Daoy (cell line): ENCODE data around the gene GOLT1B. TPM values are rescaled to one million over a fixed set of nuclear protein-coding genes. Genes with fewer than 3 reads are reported as not detected.

ENCODE experiments used
- DNase-seq: peaks from one replicate; pipeline ENCODE4 v3.0.0-alpha.2; 2015; ENCODE audit warnings: low read depth
- total RNA-seq: library from RNA; depleted of rRNA; stranded (reverse); fragments of >200 nt; shearing (Covaris generic); gene quantifications from 2 replicates; pipeline ENCODE4 v1.2.3, GENCODE V29; 2014; rRNA removed

The GOLT1B gene
- total RNA-seq, 1 experiment from 2014 or later = 94.6 TPM

- DNase-seq = no peak
Observed at GRCh38 chr12:21566223-21566906, 64.8 kb downstream of the GOLT1B start.

- no peak for DNase-seq
Observed at GRCh38 chr12:21566907-21567394, 65.4 kb downstream of the GOLT1B start.

Other genes with a start within 250 kb of the GOLT1B start
- not detected in 2 replicates for gene SLCO1A2, start 166.9 kb upstream of the GOLT1B start, total RNA-seq
- not detected in 2 replicates for gene IAPP, start 128.9 kb upstream of the GOLT1B start, total RNA-seq
- 20.7 and 21.8 TPM in 2 replicates for gene PYROXD1, start 64.1 kb upstream of the GOLT1B start, total RNA-seq
- 124 and 125 TPM in 2 replicates for gene RECQL, start 154 bp upstream of the GOLT1B start, total RNA-seq
- 1.1 and 1.4 TPM in 2 replicates for gene SPX, start 24.5 kb downstream of the GOLT1B start, total RNA-seq
- not detected in 2 replicates for gene GYS2, start 103.1 kb downstream of the GOLT1B start, total RNA-seq
- 1,282 and 1,556 TPM in 2 replicates for gene LDHB, start 156.1 kb downstream of the GOLT1B start, total RNA-seq